HG02798 (cell line): ENCODE data around the gene GALNT17.

Source experiments
- ATAC-seq: cut with Tn5 transposase; IDR thresholded peaks from one replicate; pipeline ENCODE4 v1.9.1; 2021; ENCODE audit warnings: mild to moderate bottlenecking; ENCODE audit not compliant: unreplicated experiment, poor library complexity

GALNT17 gene

DNA sequence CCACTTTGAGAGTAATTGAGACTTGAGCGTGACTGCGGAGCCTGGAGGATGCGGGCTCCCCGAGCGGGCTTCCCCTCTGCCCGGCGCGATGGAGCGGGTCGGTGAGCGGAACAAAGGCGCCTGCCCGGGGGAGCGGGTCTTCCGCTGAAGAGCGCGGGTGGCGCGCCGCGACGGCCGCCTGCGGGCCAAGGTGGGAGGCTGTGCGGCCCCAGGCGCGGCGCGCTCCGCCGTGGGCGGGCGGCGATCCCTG is at the start of gene GALNT17:
Gene GALNT17, plus strand, starts transcription at position 18 of the 250 bp plus-strand sequence.
- ATAC-seq, result no peak

DNA sequence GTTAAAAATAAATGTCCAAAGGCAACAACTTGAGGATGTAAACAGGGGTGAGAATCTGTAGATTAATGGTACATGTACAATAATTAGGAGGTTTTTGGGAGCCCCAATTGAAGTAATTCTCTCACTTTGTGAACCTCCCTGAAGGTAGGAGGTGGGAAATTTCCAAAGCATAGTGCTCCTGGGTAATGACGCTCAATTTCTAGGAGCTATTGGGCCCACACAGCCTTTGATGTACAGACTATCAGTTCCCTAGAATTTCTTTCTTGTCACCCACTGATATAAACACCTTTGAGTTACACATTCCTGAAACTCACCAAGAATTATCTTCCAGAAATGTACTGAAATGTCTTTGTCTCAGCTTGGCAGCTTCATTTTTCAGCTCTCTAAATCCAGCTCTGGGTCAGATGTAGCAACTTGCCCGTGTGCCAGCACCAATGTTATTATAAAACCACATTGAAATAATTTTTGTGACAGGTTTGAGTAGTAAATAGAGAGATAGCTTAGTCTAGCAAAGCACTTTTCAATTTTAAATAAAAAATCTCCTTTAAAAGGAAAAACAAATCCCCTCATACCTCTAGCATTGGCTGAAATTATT is 36.6 kb upstream of the GALNT17 start:
- ATAC-seq, result no peak

- no peak for ATAC-seq
Observed at GRCh38 chr7:71096351-71096750, 35.6 kb upstream of the GALNT17 start.

GRCh38 chr7:71106226-71106625 is 25.7 kb upstream of the GALNT17 start:
- ATAC-seq, result no peak

DNA sequence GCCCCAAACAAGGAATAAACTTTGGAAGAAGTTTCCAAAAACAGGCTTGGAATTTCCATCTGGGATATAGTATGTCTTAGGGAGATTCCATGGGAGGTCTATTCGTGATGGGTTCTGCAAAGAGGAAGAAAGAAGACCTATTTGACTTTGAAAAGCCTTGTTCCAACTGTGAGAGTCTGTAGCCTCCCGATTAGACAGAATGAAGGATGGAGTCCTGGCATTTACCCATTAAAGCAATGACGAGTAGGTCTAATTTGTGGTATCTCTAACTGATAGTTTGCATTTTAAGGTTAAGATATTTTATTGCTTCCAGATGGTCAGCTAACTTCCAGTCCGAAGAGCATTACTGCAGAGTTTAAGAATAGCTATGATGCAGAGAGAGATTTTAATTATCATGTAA is 19.5 kb upstream of the GALNT17 start:
- no peak for ATAC-seq

DNA sequence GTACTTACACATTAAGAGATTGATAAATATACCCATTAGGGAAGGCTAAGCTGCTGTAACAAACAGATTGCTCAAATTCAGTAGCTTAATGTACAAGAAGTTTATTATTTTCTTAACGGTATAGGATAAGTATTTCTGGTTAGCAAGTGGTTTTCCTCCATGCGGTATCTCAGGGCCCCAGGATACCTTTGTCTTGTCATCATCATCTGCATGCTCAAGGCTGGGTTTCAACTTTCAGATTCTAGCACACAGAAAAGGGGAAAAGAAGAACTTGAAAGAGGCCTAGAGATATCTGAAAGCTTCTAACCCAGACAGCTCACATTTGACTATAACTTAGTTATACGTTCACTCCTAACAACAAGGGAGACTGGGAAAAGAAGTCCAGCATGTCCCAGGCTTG is 11.8 kb upstream of the GALNT17 start:
- ATAC-seq, result no peak

GRCh38 chr7:71129126-71129525 is 2.8 kb upstream of the GALNT17 start:
- ATAC-seq, result no peak

DNA sequence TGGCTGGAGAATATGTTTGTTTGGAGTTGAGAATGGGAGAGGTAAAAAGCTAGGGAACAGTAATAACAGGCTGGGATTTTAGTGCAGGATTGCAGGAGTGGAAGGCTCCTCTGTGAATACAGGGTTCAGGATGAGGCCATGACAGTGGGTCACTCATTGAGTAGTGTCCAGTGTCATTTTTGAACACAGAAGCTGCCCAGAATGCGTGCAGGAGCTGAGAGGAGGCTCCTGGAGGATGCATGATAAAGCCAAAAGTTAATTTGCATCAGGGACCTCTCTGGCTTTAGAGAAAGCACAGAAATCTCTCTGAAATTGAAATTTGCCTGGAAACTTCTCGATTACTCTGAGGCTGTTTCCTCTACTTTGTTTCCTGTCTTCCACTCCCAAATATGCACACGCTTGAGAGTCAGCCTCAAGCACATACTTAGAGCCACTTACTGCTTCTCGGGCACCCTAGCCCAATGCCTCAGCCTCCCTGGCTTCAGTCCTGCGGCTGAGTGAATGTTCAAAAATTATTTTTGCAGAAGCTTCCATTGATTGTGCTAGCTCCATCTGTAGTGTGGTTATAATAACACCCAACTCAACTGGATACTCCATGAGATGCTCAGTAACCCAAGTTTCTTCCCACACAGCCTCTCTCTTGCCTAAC is 1.8 kb upstream of the GALNT17 start:
- no peak for ATAC-seq

DNA sequence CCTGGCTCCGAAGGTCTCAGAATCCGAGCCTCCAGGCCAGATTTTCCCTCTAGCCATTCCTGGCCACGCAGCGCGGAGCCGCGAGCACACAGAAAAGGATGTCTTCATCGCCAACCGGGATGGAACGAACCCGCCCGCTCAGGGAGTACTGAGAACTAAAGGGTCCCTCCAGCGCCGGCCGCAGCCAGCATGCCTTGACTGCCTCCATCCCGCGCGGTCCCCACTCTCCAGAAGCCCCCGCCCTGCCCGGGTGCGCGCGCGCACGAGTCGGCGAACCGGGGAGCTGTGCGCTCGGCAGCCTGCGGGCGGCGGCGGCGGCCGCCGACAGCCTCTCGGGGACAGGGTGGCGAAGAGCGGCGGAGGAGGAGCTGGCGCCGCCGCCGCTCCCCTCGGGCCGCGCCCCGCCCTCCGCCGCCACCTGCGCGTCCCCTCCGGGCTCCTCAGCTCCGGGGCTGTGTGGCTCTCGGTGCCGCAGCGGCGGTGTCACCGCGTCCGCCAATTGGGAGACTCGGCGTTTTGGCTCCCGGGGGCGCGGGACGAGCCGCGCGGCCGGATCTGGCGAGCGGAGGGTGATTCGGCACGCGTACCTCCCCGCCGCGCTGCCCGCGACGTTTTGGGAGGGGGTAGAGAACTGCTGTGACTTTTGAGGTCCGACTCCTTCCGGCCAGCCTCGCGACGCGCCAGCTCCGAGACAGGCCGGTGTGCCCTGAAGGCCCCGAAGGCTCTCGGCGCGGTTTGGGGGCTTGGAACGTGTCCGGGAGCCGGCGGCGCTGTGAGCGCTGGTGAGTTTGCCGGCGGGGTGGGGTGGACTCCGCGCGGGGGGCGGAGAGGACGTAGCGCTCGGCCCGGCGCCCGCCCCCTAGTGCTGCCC is 453 bp upstream of the GALNT17 start:
- no peak for ATAC-seq

DNA sequence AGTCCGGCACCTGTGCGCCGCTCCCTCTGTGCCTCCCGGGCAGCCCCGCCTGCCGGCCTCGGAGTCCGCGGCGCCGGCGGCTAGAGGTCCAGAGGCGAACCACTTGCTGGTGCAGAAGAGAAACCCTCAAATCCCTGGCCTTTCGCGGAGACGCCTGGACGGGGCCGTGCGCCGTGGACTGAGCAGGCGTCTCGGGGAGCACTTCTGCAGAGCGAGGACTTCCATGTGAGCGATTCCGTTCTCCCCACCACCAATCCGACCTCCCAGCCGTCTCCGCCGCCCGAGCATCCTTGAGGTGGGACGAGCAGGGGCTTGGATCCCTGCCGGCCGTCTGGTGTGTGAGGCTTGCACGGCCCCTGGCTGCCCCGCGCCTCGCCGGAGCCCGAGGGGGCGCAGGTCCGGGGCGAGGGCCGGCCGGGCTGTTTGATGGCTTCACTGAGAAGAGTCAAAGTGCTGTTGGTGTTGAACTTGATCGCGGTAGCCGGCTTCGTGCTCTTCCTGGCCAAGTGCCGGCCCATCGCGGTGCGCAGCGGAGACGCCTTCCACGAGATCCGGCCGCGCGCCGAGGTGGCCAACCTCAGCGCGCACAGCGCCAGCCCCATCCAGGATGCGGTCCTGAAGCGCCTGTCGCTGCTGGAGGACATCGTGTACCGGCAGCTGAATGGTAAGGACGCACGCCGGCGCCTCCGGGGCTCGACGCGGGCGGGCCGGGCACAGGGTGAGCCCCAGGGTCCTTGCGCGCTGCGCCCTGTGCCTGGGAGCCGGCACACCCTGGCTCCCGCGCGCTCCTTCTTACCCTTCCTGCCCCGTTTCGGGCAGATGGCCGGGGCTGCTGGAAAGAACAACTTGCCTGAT is 660 bp downstream of the GALNT17 start:
- no peak for ATAC-seq

DNA sequence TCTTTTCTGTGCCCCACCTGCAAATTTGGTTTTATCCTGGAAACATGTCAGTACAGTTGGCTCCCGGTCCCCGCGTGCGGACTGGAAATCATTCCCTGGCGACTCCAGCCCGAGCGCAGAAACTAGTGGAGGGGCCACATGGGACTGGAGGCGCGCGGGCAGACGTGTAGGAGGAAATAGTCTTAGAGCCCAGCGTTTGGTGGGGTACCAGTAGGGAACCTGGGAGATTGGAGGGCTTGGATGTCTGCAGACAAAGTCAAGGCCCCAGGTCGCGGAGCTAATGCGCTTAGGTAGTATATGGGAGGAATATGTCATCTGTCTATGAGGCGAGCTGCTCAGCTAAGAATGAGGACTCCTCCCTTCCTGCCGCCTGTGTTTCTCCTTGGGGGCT is 1.3 kb downstream of the GALNT17 start:
- ATAC-seq, result no peak

DNA sequence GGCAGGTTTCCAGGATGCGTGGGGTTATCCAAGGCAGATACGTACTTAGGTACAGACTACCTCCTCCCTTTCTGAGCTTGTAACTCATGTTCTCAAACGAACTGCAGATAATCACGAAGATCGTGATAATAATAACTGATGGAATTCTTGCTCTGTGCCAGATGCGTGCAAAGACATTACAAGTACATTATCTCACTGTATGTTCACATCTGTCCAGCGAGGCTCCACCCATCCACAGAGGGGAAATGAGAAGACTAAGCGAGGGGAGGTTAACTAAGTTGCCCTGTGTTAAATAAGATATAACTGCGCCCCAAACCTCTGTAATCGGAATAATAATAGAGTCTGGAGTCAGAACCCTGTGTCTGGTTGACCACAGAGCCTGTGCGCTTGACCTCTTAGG is 1.9 kb downstream of the GALNT17 start:
- no peak for ATAC-seq

- no peak for ATAC-seq
Observed at GRCh38 chr7:71135116-71135515, 3.2 kb downstream of the GALNT17 start.

GRCh38 chr7:71135663-71136062 is 3.7 kb downstream of the GALNT17 start:
- no peak for ATAC-seq

DNA sequence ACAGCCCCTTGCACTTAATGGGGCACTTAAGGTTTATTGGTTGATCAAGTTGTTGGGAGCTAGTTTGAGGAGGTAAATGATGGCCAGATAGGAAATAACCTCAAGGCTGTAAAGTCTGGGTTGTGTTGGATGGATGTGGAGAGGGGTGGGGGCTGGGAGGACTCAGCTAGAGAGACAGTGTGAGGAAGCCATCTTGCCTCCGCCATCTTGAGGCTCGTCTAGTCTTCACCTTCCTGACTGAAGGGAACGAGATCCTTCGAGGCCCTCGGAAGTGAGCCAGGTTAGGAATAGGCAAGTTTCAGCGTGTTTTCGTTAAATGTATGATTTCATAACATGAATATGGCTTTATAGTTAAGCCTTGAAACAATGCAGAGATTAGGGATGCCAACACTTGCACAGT is 5.5 kb downstream of the GALNT17 start:
- no peak for ATAC-seq

GRCh38 chr7:71140264-71140663 is 8.3 kb downstream of the GALNT17 start:
- no peak for ATAC-seq

DNA sequence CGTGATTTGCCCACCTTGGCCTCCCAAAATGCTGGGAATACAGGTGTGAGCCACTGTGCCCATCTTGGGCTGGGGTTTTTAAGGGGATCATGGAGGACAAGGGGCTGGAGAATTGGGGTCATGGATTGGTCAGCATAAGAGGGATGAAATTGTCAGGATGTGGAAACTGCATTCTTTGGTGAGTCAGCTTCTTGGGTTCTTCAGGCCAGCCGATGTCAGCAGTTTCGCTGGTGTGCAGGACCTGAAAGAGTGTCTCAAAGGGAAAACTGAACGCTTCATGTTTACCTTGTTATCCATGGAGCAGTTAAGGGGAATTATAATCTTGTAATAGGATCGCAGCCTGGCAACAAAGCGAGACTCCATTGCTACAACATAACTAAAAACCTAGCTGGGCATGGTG is 13.0 kb downstream of the GALNT17 start:
- ATAC-seq, result no peak

DNA sequence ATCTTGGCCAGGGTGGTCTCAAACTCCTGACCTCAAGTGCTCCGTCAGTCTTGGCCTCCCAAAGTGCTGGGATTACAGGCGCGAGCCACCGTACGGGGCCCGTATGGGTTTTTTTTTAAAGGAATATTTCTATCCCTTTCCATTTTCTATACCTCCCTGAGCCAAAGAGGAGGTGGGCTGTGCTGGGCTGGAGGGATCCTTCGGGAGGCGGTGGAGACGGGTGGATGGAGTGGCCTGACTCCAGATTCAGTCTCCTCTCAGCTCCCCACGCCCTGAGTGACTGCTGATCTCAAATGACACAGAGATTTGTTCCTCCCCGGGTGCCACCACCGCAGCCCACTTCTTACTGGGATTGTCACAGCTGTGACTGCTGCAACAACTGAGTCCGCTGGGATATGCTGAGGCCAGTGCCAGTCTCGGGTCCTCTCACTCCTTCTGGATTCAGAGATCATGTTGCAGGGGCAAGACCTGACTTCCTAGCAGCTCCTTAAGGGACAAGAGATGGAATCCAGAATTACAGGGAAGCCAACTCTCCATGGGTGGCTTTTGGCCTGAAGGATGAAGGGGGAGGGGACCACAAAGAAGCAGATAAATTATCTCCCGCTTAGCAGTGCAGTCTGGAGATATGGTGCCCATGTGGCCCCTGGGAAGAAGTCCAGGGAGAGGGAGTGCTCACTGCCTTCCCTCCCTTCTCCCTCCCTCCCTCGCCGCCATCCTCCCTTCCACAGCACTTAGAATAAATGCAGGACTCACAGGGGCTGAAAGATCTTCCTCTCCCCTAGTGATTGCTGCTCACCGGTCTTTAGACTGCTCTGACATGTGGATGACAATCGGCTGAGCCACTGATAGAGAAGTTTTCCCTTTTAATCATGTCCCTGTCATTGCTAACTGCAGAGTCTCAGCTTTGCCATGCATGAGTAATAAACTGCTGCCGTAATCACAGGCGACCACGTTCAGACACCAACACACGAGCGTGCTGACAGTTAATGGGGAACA is 14.3 kb downstream of the GALNT17 start:
- no peak for ATAC-seq

- no peak for ATAC-seq
Observed at GRCh38 chr7:71148098-71148497, 16.2 kb downstream of the GALNT17 start.

DNA sequence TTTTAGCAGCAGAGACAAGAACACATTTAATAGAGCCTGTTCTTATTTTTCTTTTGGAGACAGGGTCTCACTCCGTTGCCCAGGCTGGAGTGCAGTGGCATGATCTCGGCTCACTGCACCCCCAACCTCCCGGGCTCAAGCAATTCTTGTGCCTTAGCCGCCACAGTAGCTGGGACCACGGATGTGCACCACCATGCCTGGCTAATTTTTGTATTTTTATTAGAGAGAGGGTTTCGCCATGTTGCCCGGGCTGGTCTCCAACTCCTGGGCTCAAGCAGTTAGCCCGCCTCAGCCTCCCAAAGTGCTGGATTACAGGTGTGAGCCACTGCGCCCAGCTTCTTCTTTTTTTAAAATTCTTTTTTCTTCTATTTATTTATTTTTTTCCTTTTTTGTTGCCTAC is 23.3 kb downstream of the GALNT17 start:
- no peak for ATAC-seq
